PC-3 (cell line): ENCODE measurements around the gene HHIPL2. TPM values are rescaled to one million over a fixed set of nuclear protein-coding genes. Genes with fewer than 3 reads are reported as not detected.
"Not testable (repeated sequence)": the region's sequence is repeated elsewhere in the genome, so short reads cannot be mapped to it uniquely, and the experiment has no call there.

Source experiments
- ATAC-seq: fragments of 200-7000 bp; cut with Tn5 transposase; 2 replicates; pipeline ENCODE4 v1.9.1; 2020; ENCODE audit warnings: mild to moderate bottlenecking, moderate library complexity
- BruUV-seq: library from RNA; stranded (reverse); fragments of 400-500 nt; replicated peaks from 2 replicates; lab custom pipeline; 2021; lab: Mats Ljungman, UMichigan
- CTCF ChIA-PET: fragments of 300-600 bp; sonication (Branson Sonifier 250); formaldehyde crosslinking; loops from one replicate; lab custom pipeline; 2022; ENCODE audit warnings: antibody characterized with exemption; lab: Charles Lee
- POLR2A ChIA-PET: fragments of 300-600 bp; sonication (Branson Sonifier 250); formaldehyde crosslinking; loops from one replicate; lab custom pipeline; 2022; ENCODE audit warnings: antibody characterized with exemption; ENCODE audit not compliant: unreplicated experiment; lab: Charles Lee
- DNase-seq: peaks from one replicate; pipeline ENCODE4 v3.0.0-alpha.2; 2015
- H2AFZ ChIP-seq: fragments of 300-600 bp; sonication (generic); 2 replicates; pipeline ENCODE4 v1.6.0; 2016; ENCODE audit warnings: antibody characterized with exemption, low read length
- H3F3A ChIP-seq: fragments of 300-600 bp; sonication (generic); one replicate; pipeline ENCODE4 v1.6.0; 2017; ENCODE audit warnings: antibody characterized with exemption, low read length, control low read depth, mild to moderate bottlenecking; ENCODE audit not compliant: unreplicated experiment
- H3K27ac ChIP-seq: fragments of 300-600 bp; sonication (generic); 2 replicates; pipeline ENCODE4 v1.5.1; 2016; ENCODE audit warnings: mild to moderate bottlenecking, low read length
- H3K27me3 ChIP-seq: fragments of 300-600 bp; sonication (generic); 2 replicates; pipeline ENCODE4 v1.6.1; 2016; ENCODE audit warnings: low read length, mixed read lengths
- H3K36me3 ChIP-seq: fragments of 300-600 bp; sonication (generic); 2 replicates; pipeline ENCODE4 v1.6.1; 2016; ENCODE audit warnings: low read depth, mixed run types, low read length, mixed read lengths
- H3K4me1 ChIP-seq: fragments of 300-600 bp; sonication (generic); 2 replicates; pipeline ENCODE4 v1.5.1; 2016; ENCODE audit warnings: low read length; ENCODE audit not compliant: insufficient read depth
- H3K4me2 ChIP-seq: fragments of 300-600 bp; sonication (generic); 2 replicates; pipeline ENCODE4 v1.6.0; 2016; ENCODE audit warnings: low read length
- H3K4me3 ChIP-seq: fragments of 300-600 bp; sonication (generic); 2 replicates; pipeline ENCODE4 v1.5.1; 2016; ENCODE audit warnings: mild to moderate bottlenecking, low read length, mixed read lengths
- H3K79me2 ChIP-seq: fragments of 300-600 bp; sonication (generic); 2 replicates; pipeline ENCODE4 v1.6.1; 2017; ENCODE audit warnings: low read length, mixed read lengths
- H3K9ac ChIP-seq: fragments of 300-600 bp; sonication (generic); 2 replicates; pipeline ENCODE4 v1.6.0; 2016; ENCODE audit warnings: mild to moderate bottlenecking, low read length
- H3K9me2 ChIP-seq: fragments of 300-600 bp; sonication (generic); replicated peaks from 2 replicates; pipeline ENCODE4 v1.6.1; 2016; ENCODE audit warnings: mixed run types, low read length, mixed read lengths
- H3K9me3 ChIP-seq: fragments of 300-600 bp; sonication (generic); 2 replicates; pipeline ENCODE4 v1.6.1; 2016; ENCODE audit warnings: low read length, mixed read lengths
- H4K20me1 ChIP-seq: fragments of 300-600 bp; sonication (generic); 2 replicates; pipeline ENCODE4 v1.6.1; 2016; ENCODE audit warnings: low read length, mixed read lengths
- EZH2 ChIP-seq: fragments of 300-600 bp; sonication (generic); IDR thresholded peaks from one replicate; pipeline ENCODE4 v1.6.1; 2017; ENCODE audit warnings: antibody characterized with exemption, mild to moderate bottlenecking, low read length; ENCODE audit not compliant: unreplicated experiment
- EZH2phosphoT487 ChIP-seq: fragments of 300-600 bp; sonication (generic); IDR thresholded peaks from 2 replicates; pipeline ENCODE4 v1.6.1; 2018; ENCODE audit warnings: mild to moderate bottlenecking, antibody characterized with exemption, low read length, borderline replicate concordance
- intact Hi-C: fragments of 100-400 bp; cut with micrococcal nuclease; formaldehyde crosslinking; loops from 2 replicates; pipeline ENCODE4 v1.9.0; 2023
- total RNA-seq: library from RNA; depleted of rRNA; stranded (reverse); fragments of >200 nt; gene quantifications from 2 replicates; pipeline ENCODE4 v1.2.3, GENCODE V29; 2014
- TF ChIP-seq, protein P1 (sequence below): fragments of 300-600 bp; sonication (generic); conservative IDR thresholded peaks from 2 replicates; pipeline ENCODE4 v1.5.1; 2017; ENCODE audit warnings: antibody characterized with exemption, low read depth, mild to moderate bottlenecking, low read length

The HHIPL2 gene
- total RNA-seq, 1 experiment from 2014 or later: 1.2 TPM

DNA sequence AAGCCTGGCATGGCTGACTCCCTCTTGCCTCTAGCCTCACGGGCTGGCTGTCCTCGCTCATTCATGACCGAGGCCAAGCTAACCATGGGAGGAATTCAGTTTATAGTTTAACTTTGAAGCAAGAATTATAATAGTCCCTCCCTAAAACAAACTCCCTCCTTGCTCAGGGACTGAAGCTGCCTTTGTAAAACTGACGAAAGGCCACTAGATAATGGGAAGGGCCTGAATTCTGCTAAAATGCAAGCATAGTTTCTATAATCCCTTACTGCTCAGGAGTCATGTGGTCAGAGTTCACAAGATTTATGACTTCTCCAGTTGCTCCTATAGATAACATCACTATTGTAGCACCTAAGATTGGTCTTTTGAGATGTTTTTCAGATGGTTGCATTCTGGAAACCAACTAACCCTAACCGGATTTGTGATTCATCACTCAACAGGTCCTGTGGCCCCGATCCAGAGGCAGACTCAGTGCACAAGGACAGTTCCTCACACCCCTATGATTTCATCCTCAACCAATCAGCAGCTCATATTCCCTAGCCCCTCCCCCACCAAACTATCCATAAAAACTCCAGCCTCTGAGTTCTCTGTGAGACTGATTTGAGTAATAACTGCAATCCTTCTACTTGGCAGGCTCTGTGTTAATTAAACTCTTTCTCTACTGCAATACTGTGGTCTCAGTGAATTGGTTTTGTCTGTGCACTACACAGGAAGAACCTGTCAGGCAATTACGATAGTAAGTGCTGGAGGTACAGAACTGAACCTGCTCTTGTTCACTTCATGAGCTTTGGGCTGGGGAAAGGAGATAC is 26.4 kb downstream of the HHIPL2 start:
- Histone ChIP-seq H3K9me3 (no peaks in the 10 kb centered on the region), H3K79me2 (no peaks in the 10 kb centered on the region), H3K27me3 (no peaks in the 10 kb centered on the region), H4K20me1 (no peaks in the 10 kb centered on the region), H3K9ac (no peak overlapping the region; the same call in 1 of the 2 replicates), H3K36me3 (no peaks in the 10 kb centered on the region), H3K4me2 (peak overlapping the region; percentile 28), H3K4me3 (no peak overlapping the region), H3K27ac (peak overlapping the region; percentile 78), H2AFZ (no peak overlapping the region), H3K9me2 (no peaks in the 10 kb centered on the region), H3F3A (no peaks in the 10 kb centered on the region), H3K4me1 (peaks cover 22% of the 10 kb centered on the region)
- TF ChIP-seq EZH2: no peak
- TF ChIP-seq EZH2phosphoT487: no peak
- TF ChIP-seq, protein P1, sequence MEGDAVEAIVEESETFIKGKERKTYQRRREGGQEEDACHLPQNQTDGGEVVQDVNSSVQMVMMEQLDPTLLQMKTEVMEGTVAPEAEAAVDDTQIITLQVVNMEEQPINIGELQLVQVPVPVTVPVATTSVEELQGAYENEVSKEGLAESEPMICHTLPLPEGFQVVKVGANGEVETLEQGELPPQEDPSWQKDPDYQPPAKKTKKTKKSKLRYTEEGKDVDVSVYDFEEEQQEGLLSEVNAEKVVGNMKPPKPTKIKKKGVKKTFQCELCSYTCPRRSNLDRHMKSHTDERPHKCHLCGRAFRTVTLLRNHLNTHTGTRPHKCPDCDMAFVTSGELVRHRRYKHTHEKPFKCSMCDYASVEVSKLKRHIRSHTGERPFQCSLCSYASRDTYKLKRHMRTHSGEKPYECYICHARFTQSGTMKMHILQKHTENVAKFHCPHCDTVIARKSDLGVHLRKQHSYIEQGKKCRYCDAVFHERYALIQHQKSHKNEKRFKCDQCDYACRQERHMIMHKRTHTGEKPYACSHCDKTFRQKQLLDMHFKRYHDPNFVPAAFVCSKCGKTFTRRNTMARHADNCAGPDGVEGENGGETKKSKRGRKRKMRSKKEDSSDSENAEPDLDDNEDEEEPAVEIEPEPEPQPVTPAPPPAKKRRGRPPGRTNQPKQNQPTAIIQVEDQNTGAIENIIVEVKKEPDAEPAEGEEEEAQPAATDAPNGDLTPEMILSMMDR: no peak
- peak; percentile 95 for DNase-seq
- intact Hi-C loops: no loop called here
- ChIA-PET CTCF (no interaction called here), POLR2A (no interaction called here)
- ATAC-seq: peak; percentile 74
- no TSS peak for BruUV-seq

DNA sequence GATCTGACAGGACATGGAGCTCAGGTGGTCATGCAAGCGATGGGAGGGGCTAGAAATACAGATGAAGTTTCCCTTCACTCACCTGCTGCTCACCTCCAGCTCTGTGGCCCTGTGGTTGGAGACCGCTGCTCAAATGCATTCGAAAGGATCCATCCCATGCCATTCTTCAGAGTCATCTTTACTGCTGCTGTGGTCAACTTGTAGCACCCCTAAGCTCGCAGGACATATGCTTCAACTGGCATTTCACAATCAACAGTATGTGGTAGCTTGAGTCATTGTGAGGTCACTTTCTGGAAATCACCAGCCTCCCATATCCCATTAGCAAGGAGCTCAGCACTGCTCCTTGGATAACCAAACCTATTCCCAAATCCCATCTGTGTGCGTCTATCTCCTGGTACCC is 58.4 kb downstream of the HHIPL2 start:
- H3K4me2 ChIP-seq, ATAC-seq, CTCF ChIA-PET, H3K9ac ChIP-seq, H3F3A ChIP-seq, POLR2A ChIA-PET, BruUV-seq, H3K4me1 ChIP-seq, H4K20me1 ChIP-seq, intact Hi-C loops, H2AFZ ChIP-seq, H3K36me3 ChIP-seq, H3K9me3 ChIP-seq, H3K27me3 ChIP-seq, H3K9me2 ChIP-seq, H3K27ac ChIP-seq, H3K79me2 ChIP-seq, H3K4me3 ChIP-seq: not testable (repeated sequence)
- peak; percentile 91 for DNase-seq

DNA sequence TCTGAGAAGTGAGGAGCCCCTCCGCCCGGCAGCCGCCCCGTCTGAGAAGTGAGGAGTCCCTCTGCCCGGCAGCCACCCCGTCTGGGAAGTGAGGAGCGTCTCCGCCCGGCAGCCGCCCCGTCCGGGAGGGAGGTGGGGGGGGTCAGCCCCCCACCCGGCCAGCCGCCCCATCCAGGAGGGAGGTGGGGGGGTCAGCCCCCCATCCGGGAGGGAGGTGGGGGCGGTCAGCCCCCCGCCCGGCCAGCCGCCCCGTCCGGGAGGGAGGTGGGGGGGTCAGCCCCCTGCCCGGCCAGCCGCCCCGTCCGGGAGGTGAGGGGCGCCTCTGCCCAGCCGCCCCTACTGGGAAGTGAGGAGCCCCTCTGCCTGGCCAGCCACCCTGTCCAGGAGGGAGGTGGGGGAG is 60.1 kb downstream of the HHIPL2 start:
- H3K36me3 ChIP-seq, H3K79me2 ChIP-seq, H3F3A ChIP-seq, H3K27me3 ChIP-seq, H3K4me1 ChIP-seq, H2AFZ ChIP-seq, ATAC-seq, BruUV-seq, H3K9me2 ChIP-seq, DNase-seq, H3K4me2 ChIP-seq, POLR2A ChIA-PET, CTCF ChIA-PET, H4K20me1 ChIP-seq, H3K9ac ChIP-seq, H3K27ac ChIP-seq, H3K4me3 ChIP-seq, intact Hi-C loops, H3K9me3 ChIP-seq: not testable (repeated sequence)

DNA sequence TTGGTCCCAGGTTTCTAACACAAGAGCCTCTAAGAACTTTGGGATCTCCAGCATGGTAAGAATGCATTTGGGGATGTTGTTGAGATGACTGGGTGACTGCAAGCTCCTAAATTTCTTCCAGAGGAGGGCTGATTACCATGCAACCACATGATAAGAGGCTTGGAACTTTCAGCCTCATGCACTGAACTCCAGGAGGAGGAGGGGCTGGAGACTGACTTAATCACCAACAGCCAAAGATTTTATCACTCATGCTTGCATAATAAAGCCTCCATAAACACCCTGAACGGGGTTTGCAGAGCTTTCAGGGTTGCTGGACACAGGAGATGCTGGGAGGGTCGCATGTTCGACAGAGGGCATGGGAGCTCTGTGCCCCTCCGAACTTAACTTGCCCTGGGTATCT is 63.9 kb downstream of the HHIPL2 start:
- H3K9me2 ChIP-seq, intact Hi-C loops, POLR2A ChIA-PET, H3K4me3 ChIP-seq, H2AFZ ChIP-seq, ATAC-seq, H3K9ac ChIP-seq, BruUV-seq, CTCF ChIA-PET, H3K36me3 ChIP-seq, H3K4me1 ChIP-seq, H3K9me3 ChIP-seq, H3K79me2 ChIP-seq, H3F3A ChIP-seq, H3K4me2 ChIP-seq, H4K20me1 ChIP-seq, H3K27ac ChIP-seq, H3K27me3 ChIP-seq: not testable (repeated sequence)
- DNase-seq: peak; percentile 7

DNA sequence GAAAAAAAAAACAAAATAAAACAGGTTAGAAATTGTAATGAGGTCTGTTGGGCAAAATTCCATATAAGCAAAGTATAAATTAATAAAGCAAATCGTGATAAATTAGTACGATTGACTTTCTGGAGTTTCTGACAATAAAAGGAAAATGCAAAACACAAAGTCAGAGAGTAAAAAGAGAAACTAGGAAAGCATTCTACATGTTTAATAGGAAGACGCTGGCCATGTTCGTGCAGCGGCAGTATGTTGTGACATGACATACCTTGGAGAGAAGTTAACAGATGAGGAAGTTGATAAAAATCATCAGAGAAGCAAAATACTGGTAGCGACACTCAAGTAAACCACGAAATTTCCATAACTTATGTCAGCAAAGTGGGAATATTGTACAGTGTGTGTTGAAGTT is 68.3 kb downstream of the HHIPL2 start:
- DNase-seq, H4K20me1 ChIP-seq, intact Hi-C loops, H3K4me1 ChIP-seq, POLR2A ChIA-PET, H2AFZ ChIP-seq, H3K79me2 ChIP-seq, H3F3A ChIP-seq, ATAC-seq, H3K9me2 ChIP-seq, H3K36me3 ChIP-seq, H3K27me3 ChIP-seq, H3K4me2 ChIP-seq, CTCF ChIA-PET, BruUV-seq, H3K9me3 ChIP-seq, H3K4me3 ChIP-seq, H3K9ac ChIP-seq, H3K27ac ChIP-seq: not testable (repeated sequence)

DNA sequence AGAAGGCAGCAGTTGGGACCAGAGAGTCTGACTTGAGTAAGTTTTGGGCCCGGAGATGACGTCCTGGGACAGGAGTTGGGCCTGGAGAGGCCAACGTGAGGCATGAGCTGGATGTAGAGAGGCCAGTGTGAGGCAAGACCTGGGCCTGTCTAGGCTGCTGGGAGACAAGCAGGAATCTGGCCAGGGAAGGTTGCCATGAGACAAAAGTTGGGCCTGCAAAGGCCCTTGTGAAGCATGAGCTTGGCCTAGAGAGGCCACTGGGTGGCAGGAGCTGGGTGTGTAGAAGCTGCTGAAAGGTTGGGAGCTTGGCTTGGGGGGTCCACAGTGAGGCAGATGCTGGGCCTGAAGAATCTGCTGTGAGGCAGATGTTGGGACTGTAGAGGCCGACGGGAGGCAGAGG is 71.5 kb downstream of the HHIPL2 start:
- POLR2A ChIA-PET, H3K27me3 ChIP-seq, BruUV-seq, H3K4me3 ChIP-seq, ATAC-seq, H3K9me2 ChIP-seq, H3K4me1 ChIP-seq, intact Hi-C loops, H3K79me2 ChIP-seq, H3K9ac ChIP-seq, H3F3A ChIP-seq, H3K36me3 ChIP-seq, H3K9me3 ChIP-seq, H3K4me2 ChIP-seq, H2AFZ ChIP-seq, CTCF ChIA-PET, H3K27ac ChIP-seq, H4K20me1 ChIP-seq: not testable (repeated sequence)
- DNase-seq: peak; percentile 9
